Activated T-cell treated with anti-CD3 and anti-CD28 coated beads, Interleukin-2, amount 50 U/mL, for 4 hours (primary cell): ENCODE measurements around the gene HMGA1. TPM values are rescaled to one million over a fixed set of nuclear protein-coding genes. Genes with fewer than 3 reads are reported as not detected.
"Not testable (repeated sequence)": the region's sequence is repeated elsewhere in the genome, so short reads cannot be mapped to it uniquely, and the experiment has no call there.

Source experiments
- ATAC-seq, 2 donors: fragments of 200-7000 bp; cut with Tn5 transposase; one replicate each; pipeline ENCODE4 v1.10.0; 2021
- DNase-seq: peaks from one replicate; pipeline ENCODE4 v3.0.0-alpha.2; 2020
- H3K27me3 Mint-ChIP-seq: one replicate; pipeline ENCODE4 v1.8.0; 2021; ENCODE audit warnings: low read depth, mixed read lengths
- H3K36me3 Mint-ChIP-seq: one replicate; pipeline ENCODE4 v1.8.0; 2022; ENCODE audit warnings: mixed read lengths; ENCODE audit not compliant: insufficient read depth
- H3K4me1 Mint-ChIP-seq: one replicate; pipeline ENCODE4 v1.8.0; 2021; ENCODE audit warnings: low read depth, mixed read lengths
- H3K4me3 Mint-ChIP-seq: one replicate; pipeline ENCODE4 v1.8.0; 2021; ENCODE audit warnings: mild to moderate bottlenecking, moderate library complexity, mixed read lengths
- H3K9me3 Mint-ChIP-seq: one replicate; pipeline ENCODE4 v1.8.0; 2021; ENCODE audit warnings: mixed read lengths
- total RNA-seq, 3 donors: library from RNA; stranded (reverse); gene quantifications; one replicate each; pipeline ENCODE4 v1.2.1, GENCODE V29; 2021

Gene HMGA1
- total RNA-seq, 3 donors from 2014 or later: 646 to 976 (median 781) TPM

- Mint-ChIP-seq H3K27me3 (no peaks in the 10 kb centered on the region), H3K9me3 (no peaks in the 10 kb centered on the region)
- no peak for DNase-seq
Measured at GRCh38 chr6:34241351-34242215, 4.9 kb downstream of the HMGA1 start.

GRCh38 chr6:34242252-34243130, 5.8 kb downstream of the HMGA1 start:
- DNase-seq (no peak), ATAC-seq (no peak)
- Mint-ChIP-seq H3K4me3 (peak overlapping the region; percentile 54), H3K4me1 (peaks cover 83% of the 10 kb centered on the region), H3K9me3 (no peaks in the 10 kb centered on the region), H3K27me3 (no peaks in the 10 kb centered on the region), H3K36me3 (peaks cover 40% of the 10 kb centered on the region)

More at GRCh38 chr6:34241351-34242215, 4.9 kb downstream of the HMGA1 start:
- no peak for ATAC-seq
- Mint-ChIP-seq H3K36me3 (peaks cover 40% of the 10 kb centered on the region), H3K4me3 (peak overlapping the region; percentile 47), H3K4me1 (peaks cover 76% of the 10 kb centered on the region)

GRCh38 chr6:34243131-34243771, 6.6 kb downstream of the HMGA1 start:
- DNase-seq: peak; percentile 18
- peak in 1 of 2 donors; percentile 2 for ATAC-seq
- Mint-ChIP-seq H3K27me3 (no peaks in the 10 kb centered on the region), H3K36me3 (peaks cover 39% of the 10 kb centered on the region), H3K4me3 (peak overlapping the region; percentile 54), H3K9me3 (no peaks in the 10 kb centered on the region), H3K4me1 (peaks cover 89% of the 10 kb centered on the region)

GRCh38 chr6:34243901-34244884, 7.5 kb downstream of the HMGA1 start:
- H3K36me3 Mint-ChIP-seq: peaks cover 32% of the 10 kb centered on the region
- peak overlapping the region; percentile 64 for H3K4me3 Mint-ChIP-seq
- H3K4me1 Mint-ChIP-seq: peaks cover 84% of the 10 kb centered on the region
- no peaks in the 10 kb centered on the region for H3K27me3 Mint-ChIP-seq
- no peaks in the 10 kb centered on the region for H3K9me3 Mint-ChIP-seq
- peak; percentile 67 for DNase-seq
- peak; percentile 36 to 37 for ATAC-seq

- DNase-seq, ATAC-seq, H3K9me3 Mint-ChIP-seq, H3K4me3 Mint-ChIP-seq, H3K27me3 Mint-ChIP-seq: not testable (repeated sequence)
- Mint-ChIP-seq H3K36me3 (peaks cover 28% of the 10 kb centered on the region), H3K4me1 (peaks cover 82% of the 10 kb centered on the region)
Measured at GRCh38 chr6:34245032-34245760, 8.5 kb downstream of the HMGA1 start.

GRCh38 chr6:34245761-34246140, 9.1 kb downstream of the HMGA1 start:
- DNase-seq, H3K9me3 Mint-ChIP-seq, H3K4me3 Mint-ChIP-seq, H3K27me3 Mint-ChIP-seq, ATAC-seq: not testable (repeated sequence)
- Mint-ChIP-seq H3K36me3 (peaks cover 26% of the 10 kb centered on the region), H3K4me1 (peaks cover 77% of the 10 kb centered on the region)

- peaks cover 73% of the 10 kb centered on the region for H3K4me1 Mint-ChIP-seq
- H3K27me3 Mint-ChIP-seq: no peaks in the 10 kb centered on the region
- H3K9me3 Mint-ChIP-seq: no peaks in the 10 kb centered on the region
- peaks cover 23% of the 10 kb centered on the region for H3K36me3 Mint-ChIP-seq
- H3K4me3 Mint-ChIP-seq: no peak overlapping the region
- no peak for ATAC-seq
- no peak for DNase-seq
Measured at GRCh38 chr6:34246249-34246562, 9.5 kb downstream of the HMGA1 start.

- peaks cover 67% of the 10 kb centered on the region for H3K4me1 Mint-ChIP-seq
- no peaks in the 10 kb centered on the region for H3K27me3 Mint-ChIP-seq
- no peak for ATAC-seq
- no peaks in the 10 kb centered on the region for H3K9me3 Mint-ChIP-seq
- H3K36me3 Mint-ChIP-seq: peaks cover 17% of the 10 kb centered on the region
- DNase-seq: peak; percentile 44
- H3K4me3 Mint-ChIP-seq: peak overlapping the region; percentile 48
Measured at GRCh38 chr6:34246563-34247391, 10.1 kb downstream of the HMGA1 start.

GRCh38 chr6:34247481-34248197, 11.0 kb downstream of the HMGA1 start:
- ATAC-seq (no peak), DNase-seq (no peak)
- H3K27me3 Mint-ChIP-seq: no peaks in the 10 kb centered on the region
- H3K36me3 Mint-ChIP-seq: peaks cover 11% of the 10 kb centered on the region
- H3K4me3 Mint-ChIP-seq: peak overlapping the region; percentile 87
- no peaks in the 10 kb centered on the region for H3K9me3 Mint-ChIP-seq
- H3K4me1 Mint-ChIP-seq: peaks cover 59% of the 10 kb centered on the region

- DNase-seq (peak; percentile 28), ATAC-seq (peak; percentile 1 to 6)
- H3K4me3 Mint-ChIP-seq: peak overlapping the region; percentile 87
- H3K36me3 Mint-ChIP-seq: peaks cover 5% of the 10 kb centered on the region
- peaks cover 53% of the 10 kb centered on the region for H3K4me1 Mint-ChIP-seq
- H3K27me3 Mint-ChIP-seq: no peaks in the 10 kb centered on the region
- H3K9me3 Mint-ChIP-seq: no peaks in the 10 kb centered on the region
Measured at GRCh38 chr6:34248198-34248726, 11.6 kb downstream of the HMGA1 start.

- Mint-ChIP-seq H3K4me1 (peaks cover 47% of the 10 kb centered on the region), H3K4me3 (peak within 1 kb of the TSS; percentile 87), H3K9me3 (no peaks in the 10 kb centered on the region), H3K27me3 (no peaks in the 10 kb centered on the region), H3K36me3 (peaks cover 2% of the 10 kb centered on the region)
- ATAC-seq: peak; percentile 79 to 80
- peak; percentile 97 for DNase-seq
Measured at GRCh38 chr6:34248727-34249468, 12.2 kb downstream of the HMGA1 start, which contains the start of gene SMIM29. Gene SMIM29 (minus strand): TSS chr6:34249006. CDS start chr6:34247791, 1,215 bp downstream.
